Body of pancreas (tissue), 4 donors: ENCODE data around the gene CHMP4B. TPM values are rescaled to one million over a fixed set of nuclear protein-coding genes. Genes with fewer than 3 reads are reported as not detected.

Experiments
- ATAC-seq: fragments of 150-250 bp; one replicate; pipeline ENCODE4 v1.9.1; 2016
- DNase-seq, 4 donors: peaks; one replicate each; pipeline ENCODE4 v3.0.0-alpha.2; 2019
- H3K27ac ChIP-seq, 4 donors: fragments of 200-600 bp; sonication (generic); 1 replicate in 3 of 4; 2 replicates in 1 of 4; pipeline versions ENCODE4 v1.5.1 to v1.6.1; 2016 to 2019; ENCODE audit warnings: mild to moderate bottlenecking in 1 of 4, mixed read lengths in 1 of 4, moderate library complexity in 1 of 4
- H3K27me3 ChIP-seq, 2 donors: fragments of 200-600 bp; sonication (generic); one replicate each; pipeline ENCODE4 v1.6.0; 2016; ENCODE audit warnings: mild to moderate bottlenecking in 1 of 2
- H3K36me3 ChIP-seq, 2 donors: fragments of 200-600 bp; sonication (generic); replicated peaks in 1 of 2; 2 replicates each; pipeline ENCODE4 v1.5.1; 2016; ENCODE audit warnings: low read depth in 2 of 2; ENCODE audit not compliant: insufficient read depth in 1 of 2
- H3K4me1 ChIP-seq: fragments of 200-600 bp; sonication (generic); one replicate; pipeline ENCODE4 v1.6.0; 2016
- H3K4me3 ChIP-seq, 2 donors: fragments of 200-600 bp; sonication (generic); 1 replicate in 1 of 2; 2 replicates in 1 of 2; pipeline ENCODE4 v1.5.1; 2016 to 2019
- H3K9me3 ChIP-seq, 3 donors: fragments of 200-600 bp; sonication (generic); 1 replicate in 2 of 3; 2 replicates in 1 of 3; pipeline ENCODE4 v1.5.1; 2016
- POLR2A ChIP-seq, 3 donors: fragments of 450-650 bp; IDR thresholded peaks; one replicate each; pipeline ENCODE4 v1.6.1; 2016; ENCODE audit warnings: antibody characterized with exemption in 3 of 3, mild to moderate bottlenecking in 2 of 3
- WGBS, 2 donors: methylation state at CpG; one replicate each; pipeline ENCODE4 v1.1.5; 2017; 5-methylcytosine and 5-hydroxymethylcytosine counted together
- intact Hi-C: fragments of 100-400 bp; cut with DNase I; formaldehyde crosslinking; loops from one replicate; pipeline ENCODE4 v1.15.1; 2023
- total RNA-seq, 2 donors: library from RNA; depleted of rRNA; stranded (reverse); fragments of >200 nt; gene quantifications; one replicate each; pipeline ENCODE4 v1.1.0, GENCODE V29; 2016
- TF ChIP-seq, protein P1 (sequence below), 7 experiments: fragments of 450-650 bp in 4 of 7; fragments of 200-600 bp in 3 of 7; sonication (generic) in 3 of 7; IDR thresholded peaks; one replicate each; pipeline ENCODE4 v1.5.1; 2016 to 2019; ENCODE audit warnings: antibody characterized with exemption in 7 of 7

Gene CHMP4B
- total RNA-seq, 2 donors from 2014 or later: 24.1 to 43.3 TPM

DNA sequence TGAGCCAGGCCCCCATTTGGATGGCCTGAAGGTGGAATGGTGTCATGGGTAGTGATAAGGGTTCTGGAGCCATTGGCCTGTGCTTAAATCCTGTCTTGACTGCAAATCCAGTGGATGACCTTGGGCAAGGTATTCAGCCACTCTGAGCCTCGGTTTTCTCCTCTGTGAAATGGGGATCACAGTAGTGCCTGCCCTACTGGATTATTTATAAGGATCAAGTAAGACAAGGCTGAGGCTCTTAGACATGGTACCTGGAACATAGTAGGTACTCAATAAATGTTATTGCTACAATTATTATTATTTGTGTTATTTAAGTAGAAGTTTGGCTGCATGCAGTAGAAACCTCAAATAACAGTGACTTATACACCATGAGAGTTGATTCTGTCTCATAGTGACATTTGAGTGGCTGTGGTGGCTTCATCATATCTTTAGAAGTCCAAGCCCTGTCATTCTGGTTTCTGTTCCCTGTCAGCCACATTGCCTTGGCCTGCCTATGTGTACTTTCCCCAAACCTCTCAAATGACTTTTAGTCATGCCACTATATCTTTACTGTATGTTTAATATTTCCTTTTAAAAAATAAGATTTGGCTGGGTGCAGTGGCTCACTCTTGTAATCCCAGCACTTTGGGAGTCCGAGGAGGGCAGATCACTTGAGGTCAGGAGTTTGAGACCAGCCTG, 37.6 kb upstream of the CHMP4B start:
- no peaks in the 10 kb centered on the region for H3K36me3 ChIP-seq
- H3K27me3 ChIP-seq: no peaks in the 10 kb centered on the region
- TF ChIP-seq, protein P1, sequence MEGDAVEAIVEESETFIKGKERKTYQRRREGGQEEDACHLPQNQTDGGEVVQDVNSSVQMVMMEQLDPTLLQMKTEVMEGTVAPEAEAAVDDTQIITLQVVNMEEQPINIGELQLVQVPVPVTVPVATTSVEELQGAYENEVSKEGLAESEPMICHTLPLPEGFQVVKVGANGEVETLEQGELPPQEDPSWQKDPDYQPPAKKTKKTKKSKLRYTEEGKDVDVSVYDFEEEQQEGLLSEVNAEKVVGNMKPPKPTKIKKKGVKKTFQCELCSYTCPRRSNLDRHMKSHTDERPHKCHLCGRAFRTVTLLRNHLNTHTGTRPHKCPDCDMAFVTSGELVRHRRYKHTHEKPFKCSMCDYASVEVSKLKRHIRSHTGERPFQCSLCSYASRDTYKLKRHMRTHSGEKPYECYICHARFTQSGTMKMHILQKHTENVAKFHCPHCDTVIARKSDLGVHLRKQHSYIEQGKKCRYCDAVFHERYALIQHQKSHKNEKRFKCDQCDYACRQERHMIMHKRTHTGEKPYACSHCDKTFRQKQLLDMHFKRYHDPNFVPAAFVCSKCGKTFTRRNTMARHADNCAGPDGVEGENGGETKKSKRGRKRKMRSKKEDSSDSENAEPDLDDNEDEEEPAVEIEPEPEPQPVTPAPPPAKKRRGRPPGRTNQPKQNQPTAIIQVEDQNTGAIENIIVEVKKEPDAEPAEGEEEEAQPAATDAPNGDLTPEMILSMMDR (IDR thresholded peaks at IDR 0.05): no peak
- no peak for TF ChIP-seq POLR2A (IDR thresholded peaks at IDR 0.05)
- H3K4me1 ChIP-seq: peaks cover 11% of the 10 kb centered on the region
- no peak overlapping the region for H3K27ac ChIP-seq
- ATAC-seq (no peak), DNase-seq (no peak)
- no peak overlapping the region for H3K4me3 ChIP-seq
- intact Hi-C loops: no loop called here
- no peaks in the 10 kb centered on the region for H3K9me3 ChIP-seq
- 77 to 83% methylated on average over 2 of the region's 2 CpGs for WGBS, 2 donors

DNA sequence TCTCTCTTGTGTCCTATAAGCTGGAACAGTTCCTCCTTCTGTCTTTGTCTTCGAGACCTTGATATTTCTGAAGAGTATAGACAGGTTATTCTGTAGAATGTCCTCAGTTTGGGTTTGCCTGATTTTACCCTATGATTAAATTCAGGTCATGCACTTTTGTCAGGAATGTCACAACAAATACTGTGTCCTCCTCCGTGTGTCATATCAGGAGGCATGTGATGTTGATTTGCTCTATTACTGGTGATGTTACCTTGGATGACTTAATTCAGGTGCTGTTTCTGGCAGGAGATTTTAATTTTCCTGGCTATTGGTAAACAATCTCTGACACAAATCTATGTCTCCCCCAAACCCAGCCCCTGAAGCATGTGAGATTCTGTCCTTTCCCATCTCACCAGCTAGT, 33.3 kb upstream of the CHMP4B start:
- WGBS, 2 donors: 63 to 65% methylated on average over 2 of the region's 2 CpGs
- Histone ChIP-seq H3K27ac (peak overlapping the region; percentile 62 to 88 (median 83)), H3K4me1 (peaks cover 21% of the 10 kb centered on the region), H3K4me3 (no peak overlapping the region), H3K27me3 (no peaks in the 10 kb centered on the region), H3K9me3 (no peaks in the 10 kb centered on the region), H3K36me3 (no peaks in the 10 kb centered on the region)
- DNase-seq (no peak), ATAC-seq (no peak)
- TF ChIP-seq, protein P1 (IDR thresholded peaks at IDR 0.05): no peak
- no peak for TF ChIP-seq POLR2A (IDR thresholded peaks at IDR 0.05)
- intact Hi-C loops: no loop called here

DNA sequence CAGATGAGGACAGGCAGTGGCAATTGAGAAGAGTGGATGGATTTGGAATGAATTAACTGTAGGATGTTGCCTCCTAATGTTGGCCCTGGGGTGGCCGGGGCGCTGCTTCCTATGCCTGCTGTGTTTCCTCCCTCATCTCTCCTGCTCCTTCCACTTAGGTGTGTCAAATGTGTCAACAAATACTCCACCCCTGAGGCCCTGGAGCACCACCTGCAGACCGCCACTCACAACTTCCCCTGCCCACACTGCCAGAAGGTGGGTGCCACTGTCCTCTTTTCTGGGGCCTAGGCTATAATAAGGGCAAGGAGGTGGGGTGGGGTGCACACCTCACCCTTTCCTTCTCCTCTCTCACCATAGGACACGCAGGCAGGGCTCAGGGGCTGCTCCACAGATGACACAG, 30.0 kb upstream of the CHMP4B start:
- Histone ChIP-seq H3K9me3 (no peaks in the 10 kb centered on the region), H3K27ac (no peak overlapping the region), H3K4me1 (peaks cover 21% of the 10 kb centered on the region), H3K36me3 (no peaks in the 10 kb centered on the region), H3K27me3 (no peaks in the 10 kb centered on the region), H3K4me3 (no peak overlapping the region)
- no peak for TF ChIP-seq POLR2A (IDR thresholded peaks at IDR 0.05)
- TF ChIP-seq, protein P1 (IDR thresholded peaks at IDR 0.05): no peak
- intact Hi-C loops: no loop called here
- DNase-seq: no peak
- ATAC-seq: no peak
- 91 to 93% methylated on average over 4 of the region's 4 CpGs for WGBS, 2 donors

DNA sequence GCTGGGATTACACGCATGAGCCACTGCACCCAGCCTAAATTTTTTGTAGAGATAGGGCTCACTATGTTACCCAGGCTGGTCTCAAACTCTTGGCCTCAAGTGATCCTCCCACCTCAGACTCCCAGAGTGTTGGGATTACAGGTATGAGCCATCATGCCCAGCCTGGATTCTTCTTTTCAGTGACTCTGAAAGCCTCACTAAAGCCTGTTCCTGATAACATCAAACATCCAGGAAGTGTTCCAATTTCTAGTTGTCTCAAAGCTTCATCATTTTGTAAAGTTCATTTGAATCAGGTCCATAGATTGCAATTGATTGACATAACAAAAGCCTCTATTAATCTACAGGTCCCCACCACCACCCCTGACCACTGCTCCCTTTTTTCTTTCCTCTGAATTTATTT, 29.2 kb upstream of the CHMP4B start:
- intact Hi-C loops: no loop called here

More for the DNA sequence above, 29.2 kb upstream of the CHMP4B start:
- Histone ChIP-seq H3K4me3 (no peak overlapping the region), H3K36me3 (no peaks in the 10 kb centered on the region), H3K9me3 (no peaks in the 10 kb centered on the region), H3K4me1 (peaks cover 21% of the 10 kb centered on the region), H3K27ac (no peak overlapping the region), H3K27me3 (no peaks in the 10 kb centered on the region)
- no peak for TF ChIP-seq POLR2A (IDR thresholded peaks at IDR 0.05)
- TF ChIP-seq, protein P1 (IDR thresholded peaks at IDR 0.05): no peak
- WGBS, 2 donors: 94 to 100% methylated on average over 1 of the region's 1 CpG
- DNase-seq: no peak
- ATAC-seq: no peak
